HG02642 (cell line): ENCODE results near the gene ASAP2.
A peak's percentile ranks its signal among the peaks of the same experiment; 100 is the strongest.

ENCODE experiments used
- ATAC-seq: cut with Tn5 transposase; IDR thresholded peaks from one replicate; pipeline ENCODE4 v1.9.1; 2021; ENCODE audit warnings: mild to moderate bottlenecking; ENCODE audit not compliant: unreplicated experiment, poor library complexity

The ASAP2 gene

DNA sequence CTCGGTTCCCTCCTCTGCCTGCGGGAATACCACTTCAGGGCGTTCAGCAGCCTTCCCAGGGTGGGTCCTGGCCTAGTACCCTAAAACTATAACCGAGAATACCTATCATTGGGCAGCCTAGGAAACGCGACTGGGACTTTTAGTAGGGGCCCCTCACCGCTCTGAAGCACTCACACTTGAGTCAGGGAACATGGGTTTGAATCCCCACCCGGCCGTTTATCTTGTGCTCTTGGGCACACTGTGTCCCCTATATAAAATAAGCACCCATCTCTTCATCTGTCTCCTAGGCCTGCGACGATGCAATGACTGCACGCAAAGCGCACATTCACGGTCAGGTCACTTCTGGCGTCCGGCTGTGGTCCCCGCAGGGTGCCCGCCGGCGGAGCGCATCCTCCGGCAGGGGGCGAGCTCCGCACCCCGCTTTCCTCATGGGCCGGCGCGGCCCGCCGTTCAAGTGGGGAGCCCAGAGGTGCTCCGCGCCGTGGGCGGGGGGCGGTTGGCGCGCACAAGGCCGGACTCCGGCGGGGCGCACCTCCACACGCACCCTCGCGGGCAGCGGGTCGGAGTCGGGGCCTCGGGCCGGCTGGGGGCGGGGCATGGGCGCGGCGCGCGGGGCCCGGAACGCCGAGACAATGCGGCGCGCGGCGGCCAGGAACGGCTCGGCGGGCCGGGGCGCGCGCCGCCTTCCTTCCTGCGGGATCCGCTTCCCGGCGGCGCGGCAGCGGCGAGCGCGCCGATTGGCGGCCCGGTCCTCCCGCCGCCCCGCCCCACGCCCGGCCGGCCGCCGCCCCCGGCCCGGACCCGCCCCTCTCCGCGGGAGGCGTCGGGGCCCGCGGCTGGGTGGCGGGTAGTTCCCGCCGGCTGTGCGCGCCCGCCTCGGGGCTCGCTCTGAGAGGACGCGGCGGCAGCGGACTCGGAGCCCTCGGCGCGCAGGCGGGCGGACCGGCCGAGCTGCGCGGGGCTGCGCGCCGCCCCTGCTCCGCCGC lies at the start of gene ASAP2:
Gene ASAP2 (plus strand): TSS at position 850 of the 986 bp plus-strand sequence. CDS start 293 bp downstream, outside the sequence.
- ATAC-seq: peak; percentile 62

DNA sequence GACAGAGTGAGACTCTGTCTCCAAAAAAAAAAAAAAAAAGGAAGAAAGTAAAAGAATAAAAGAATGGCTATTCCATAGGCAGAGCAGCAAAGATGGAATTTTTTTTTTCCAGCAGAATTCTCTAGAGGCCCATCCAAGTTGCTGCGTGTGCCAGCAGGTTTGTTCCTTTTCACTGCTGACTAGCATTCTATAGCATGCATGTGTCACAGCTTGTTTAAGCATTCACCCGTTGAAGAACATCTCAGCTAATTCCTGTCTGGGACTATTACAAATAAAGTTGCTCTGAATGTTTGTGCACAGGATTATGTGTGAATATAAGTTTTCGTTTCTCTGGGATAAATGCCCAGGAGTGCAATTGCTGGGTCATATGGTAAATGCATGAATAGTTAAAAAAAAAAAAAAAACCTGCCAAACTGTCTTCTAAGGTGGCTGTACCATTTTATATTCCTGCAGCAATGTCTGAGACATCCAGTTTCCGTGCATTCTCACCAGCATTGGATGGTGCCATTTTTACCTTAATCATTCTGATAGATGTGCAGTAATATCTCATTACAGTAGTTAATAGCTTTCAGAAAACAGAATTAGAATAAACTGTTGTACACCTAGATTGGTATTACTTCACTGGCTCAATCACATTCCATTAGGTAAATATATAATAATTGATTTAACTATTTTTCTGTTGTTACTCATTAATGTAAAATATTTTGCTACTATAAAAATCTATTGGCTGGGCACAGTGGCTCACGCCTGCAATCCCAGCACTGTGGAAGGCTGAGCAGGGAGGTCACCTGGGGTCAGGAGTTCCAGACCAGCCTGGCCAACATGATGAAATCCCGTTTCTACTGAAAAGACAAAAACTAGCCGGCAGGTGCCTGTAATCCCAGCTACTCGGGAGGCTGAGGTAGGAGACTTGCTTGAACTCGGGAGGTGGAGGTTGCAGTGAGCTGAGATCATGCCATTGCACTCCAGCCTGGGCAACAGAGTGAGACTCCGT lies 47.5 kb upstream of the ASAP2 start:
- ATAC-seq: no peak

DNA sequence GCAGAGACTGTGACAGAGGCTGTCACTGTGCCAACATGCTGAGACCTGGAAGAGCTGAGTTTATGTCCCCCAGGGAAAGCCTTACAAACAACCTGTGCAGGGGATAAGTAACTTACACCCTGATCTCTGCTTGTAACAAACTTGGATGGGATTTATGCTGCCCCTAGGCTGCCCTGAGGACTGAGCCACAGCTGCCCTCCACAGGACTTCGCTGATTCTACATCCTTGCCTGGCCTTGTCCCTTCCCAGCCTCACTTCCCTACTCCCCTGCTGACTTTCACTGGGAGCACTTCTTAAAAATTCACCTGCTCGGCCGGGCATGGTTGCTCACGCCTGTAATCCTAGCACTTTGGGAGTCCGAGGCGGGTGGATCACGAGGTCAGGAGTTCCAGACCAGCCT lies 45.9 kb upstream of the ASAP2 start:
- no peak for ATAC-seq

DNA sequence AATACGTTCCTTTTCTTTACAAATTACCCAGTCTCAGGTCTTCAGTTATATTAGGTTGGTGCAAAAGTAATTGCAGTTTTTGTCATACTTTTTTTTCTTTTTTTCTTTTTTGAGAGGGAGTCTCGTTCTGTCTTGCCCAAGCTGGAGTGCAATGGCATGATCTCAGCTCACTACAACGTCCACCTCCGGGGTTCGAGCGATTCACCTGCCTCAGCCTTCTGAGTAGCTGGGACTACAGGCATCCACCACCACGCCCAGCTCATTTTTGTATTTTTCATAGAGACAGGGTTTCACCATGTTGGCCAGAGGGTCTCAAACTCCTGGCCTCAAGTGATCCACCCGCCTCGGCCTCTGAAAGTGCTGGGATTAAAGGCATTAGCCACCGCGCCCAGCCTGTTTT lies 43.8 kb upstream of the ASAP2 start:
- ATAC-seq: no peak

DNA sequence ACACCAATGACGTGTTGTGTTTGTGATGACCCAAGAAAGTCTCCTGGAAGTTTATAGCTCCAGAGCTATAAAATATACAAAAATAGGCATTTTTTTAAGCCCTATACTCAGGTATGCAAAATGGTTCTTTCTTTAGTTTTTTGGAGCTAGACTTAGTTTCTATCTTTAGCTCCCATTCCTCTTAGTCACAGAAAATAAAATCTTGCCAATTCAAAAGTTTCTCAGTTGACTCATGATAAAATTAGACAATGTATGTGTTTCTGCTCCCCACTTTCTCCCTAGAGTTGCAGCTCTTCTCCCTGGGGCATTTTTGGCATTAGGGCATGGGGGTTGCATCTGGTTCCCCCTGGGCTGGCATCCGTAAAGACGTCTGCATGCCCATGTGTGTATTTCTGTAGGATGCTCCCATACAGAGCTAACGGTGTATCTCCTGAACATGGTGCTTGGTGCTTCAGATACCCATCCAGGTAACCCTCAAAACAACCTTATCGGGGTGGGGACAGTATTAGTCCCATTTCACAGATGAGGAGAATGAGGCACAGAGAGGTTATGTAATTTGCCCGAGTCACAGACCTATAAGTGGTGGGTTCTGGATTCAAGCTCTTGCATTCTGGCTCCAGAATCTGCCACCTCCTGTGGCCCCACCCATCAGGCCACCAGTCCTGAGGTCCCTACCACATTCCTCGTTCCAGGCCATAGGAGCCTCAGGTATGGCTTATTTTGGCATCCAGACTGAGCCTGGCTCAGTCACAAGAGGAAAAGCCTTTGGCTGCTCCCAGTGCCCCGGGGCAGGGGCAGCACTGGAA lies 43.1 kb upstream of the ASAP2 start:
- no peak for ATAC-seq

DNA sequence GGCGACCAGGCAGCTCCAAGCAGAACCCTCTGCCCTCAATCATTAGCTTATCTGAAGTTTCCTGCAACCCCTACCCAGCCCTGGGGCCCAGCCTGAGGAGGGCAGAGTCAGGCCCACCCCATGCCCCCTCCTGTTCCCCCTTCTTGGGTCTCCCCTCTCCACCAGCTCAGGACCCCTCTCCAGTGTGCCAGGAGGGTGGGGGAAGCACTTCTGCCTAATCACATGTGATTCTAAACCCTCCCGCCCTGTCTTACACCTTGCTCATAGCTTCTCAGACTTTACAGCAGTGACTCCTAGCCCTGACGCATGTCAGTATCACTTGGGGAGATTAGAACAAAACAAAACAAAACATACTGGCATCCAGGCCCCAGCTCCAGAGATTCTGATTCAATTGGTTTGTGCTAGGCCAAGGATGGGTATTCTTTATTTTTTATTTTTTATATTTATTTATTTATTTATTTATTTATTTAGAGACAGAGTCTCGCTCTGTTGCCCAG lies 42.5 kb upstream of the ASAP2 start:
- ATAC-seq: no peak

DNA sequence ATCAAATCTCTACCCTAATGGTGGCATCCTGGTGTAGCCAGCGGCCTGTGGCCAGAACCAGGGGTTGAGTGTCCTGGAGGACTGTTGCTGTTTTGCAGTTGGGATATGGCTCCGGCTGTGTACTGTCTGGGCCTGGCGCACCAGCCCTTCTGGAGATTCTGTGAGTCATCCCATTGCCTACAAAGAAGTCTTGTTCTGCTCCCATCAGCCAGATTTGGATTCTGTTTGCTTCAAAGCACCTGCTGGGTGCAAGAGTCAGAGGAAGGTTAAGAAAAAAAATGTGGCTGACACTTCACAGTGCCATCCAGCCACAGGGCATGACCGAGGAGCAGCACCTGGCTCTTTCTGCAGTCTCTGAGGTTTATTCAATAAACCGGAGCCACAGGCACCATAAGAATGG lies 41.0 kb upstream of the ASAP2 start:
- ATAC-seq: no peak

DNA sequence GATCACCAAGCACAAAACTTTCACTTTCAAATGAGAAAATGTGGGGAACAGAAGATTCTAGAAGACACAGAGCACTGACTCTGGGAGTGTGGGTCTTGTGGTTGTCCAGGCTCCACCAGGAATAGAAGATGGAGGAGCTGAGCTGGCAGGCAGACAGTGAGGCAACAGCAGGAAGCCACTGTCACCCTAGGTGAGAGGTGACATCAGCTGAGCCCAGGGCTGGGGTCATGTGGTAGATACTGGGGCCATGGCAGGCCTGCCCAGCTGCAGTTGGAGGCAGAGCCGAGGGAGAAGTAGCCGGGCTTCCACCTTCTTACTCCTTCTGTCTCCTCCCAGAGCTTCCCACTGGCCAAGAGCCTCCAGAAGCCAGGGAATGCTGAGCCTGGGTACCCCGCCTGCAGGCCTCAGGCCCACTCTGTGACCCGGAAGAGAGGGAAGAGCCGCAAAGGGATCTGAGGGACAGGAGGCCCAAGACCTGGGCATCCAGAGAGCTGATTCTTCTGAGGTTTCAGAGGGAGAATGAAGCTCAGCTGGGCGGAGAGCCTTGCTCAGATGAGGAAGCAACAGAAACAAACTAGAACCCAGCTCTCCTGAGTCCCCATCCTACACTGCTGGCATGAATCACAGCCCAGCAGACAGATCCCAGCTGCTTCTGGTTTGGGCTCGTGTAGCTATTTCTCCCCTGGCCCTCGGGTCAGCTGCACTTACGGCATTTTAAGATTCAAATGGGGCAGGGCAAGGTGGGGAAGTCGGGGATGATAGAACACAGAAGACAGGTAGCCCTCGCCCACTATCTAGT lies 39.8 kb upstream of the ASAP2 start:
- ATAC-seq: no peak

DNA sequence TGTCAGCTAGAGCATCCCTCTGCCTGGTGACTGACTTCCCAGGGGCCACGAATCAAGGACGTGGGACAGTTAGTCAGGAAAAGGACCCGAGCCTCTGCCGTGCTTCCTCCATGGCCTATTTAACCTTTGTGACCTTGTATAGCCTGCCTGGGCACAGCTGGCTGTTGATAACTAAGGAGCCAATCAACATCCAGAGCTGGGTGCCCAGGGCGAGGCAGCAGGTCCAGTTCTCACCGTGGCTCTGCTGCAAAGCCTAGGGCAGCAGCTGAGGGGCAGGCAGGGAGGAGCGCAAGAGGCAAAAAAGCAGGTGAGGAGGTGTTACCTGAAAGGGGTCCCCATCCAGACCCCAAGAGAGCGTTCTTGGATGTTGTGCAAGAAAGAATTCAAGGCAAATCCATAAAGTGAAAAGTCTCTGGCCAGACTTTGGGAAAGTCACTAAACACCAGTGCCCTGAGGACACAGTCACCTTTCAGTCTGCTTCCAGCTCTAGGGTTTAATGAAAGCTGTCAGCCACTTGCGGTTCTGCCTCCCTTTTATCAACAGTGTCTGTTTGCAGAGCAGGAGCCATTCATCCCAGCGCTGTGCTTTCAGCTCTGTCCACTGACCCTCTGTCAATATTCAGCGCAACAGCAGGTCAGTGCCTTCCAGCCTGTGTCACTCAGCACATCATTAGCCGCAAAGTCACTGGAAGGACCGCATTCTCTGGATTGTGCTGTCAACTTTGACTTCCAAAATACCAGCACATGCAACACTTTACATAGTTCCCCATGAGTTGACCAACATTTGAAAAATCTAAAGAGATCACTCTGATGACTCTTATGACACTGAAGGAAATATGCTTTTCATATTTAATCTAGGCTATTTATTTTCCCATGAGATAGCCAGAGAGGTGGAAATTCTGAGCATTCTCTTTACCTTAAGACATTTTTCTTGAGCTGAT lies 38.6 kb upstream of the ASAP2 start:
- no peak for ATAC-seq

DNA sequence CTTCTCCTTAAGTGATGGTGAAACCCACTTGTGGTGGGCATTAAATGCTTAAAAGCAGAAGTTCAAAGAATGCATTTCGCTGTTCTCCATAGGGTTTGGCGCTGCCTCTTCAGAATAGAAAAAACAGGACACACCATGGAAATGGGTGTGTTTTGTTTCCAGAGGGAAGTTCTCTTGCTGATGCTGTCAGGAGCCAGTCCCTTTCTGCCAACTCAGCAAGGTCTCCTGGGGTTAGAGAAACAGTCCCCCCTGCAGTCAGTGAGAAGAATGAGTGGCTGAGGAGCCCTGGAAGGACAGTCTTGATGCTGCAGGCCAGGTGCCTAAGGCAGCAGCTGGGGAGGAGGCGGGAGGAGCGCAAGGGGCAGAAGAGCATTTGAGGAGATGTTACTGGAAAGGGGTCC lies 37.8 kb upstream of the ASAP2 start:
- ATAC-seq: no peak

DNA sequence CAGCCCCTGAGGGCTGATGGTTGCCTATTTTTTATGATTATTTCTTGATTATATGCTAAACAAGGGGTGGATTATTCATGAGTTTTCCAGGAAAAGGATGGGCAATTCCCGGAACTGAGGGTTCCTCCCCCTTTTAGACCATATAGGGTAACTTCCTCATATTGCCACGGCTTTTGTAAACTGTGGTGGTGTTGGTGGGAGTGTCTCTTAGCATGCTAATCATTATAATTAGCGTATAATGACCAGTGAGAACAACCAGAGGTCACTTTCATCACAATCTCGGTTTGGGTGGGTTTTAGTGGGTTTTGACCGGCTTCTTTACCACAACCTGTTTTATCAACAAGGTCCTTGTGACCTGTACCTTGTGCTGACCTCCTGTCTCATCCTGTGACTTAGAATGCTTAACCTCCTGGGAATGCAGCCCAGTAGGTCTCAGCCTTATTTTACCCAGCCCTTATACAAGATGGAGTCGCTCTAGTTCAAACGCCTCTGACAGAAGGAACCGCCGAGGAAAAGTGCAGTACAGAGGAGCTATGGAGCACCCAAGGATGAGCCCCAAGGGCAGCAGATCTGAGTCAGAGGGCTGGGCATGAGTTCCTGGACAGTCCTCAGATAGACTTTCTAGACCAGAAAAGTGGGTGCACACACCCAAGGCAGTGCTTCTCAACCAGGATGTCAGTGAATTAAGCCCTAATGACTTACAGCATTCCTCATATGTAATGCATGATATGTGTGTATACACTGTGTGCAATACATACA lies 37.1 kb upstream of the ASAP2 start:
- ATAC-seq: no peak

DNA sequence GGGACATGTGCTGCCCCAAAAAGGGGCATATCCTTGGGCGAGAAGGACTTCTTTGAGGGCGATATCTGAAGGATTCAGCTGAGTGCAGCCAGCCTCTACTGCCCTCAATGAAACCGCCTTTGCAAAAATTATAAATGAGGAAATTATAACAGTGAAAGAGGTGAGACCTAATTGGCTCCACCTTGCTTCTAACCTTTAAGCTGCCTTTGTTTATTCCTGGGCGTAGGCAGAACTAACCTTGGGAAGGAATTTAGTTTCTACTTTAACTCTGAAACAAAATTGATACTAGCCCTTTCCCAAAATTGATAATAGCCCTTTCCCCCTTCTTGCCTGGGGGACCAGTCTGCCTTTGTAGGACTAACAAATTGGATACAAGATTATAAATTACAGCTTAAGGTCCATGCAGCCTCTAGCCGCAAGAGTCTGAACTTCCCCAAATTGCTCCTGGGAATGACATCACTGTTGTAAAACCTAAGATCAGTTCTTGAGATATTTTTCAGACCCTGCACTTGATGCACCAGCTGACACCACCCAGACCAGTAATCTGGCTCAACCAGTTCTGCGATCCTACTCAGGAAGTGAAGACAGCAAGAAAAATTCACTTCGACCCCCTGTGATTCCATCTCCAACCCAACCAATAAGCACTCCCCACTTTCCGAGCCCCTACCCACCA lies 36.0 kb upstream of the ASAP2 start:
- ATAC-seq: no peak

DNA sequence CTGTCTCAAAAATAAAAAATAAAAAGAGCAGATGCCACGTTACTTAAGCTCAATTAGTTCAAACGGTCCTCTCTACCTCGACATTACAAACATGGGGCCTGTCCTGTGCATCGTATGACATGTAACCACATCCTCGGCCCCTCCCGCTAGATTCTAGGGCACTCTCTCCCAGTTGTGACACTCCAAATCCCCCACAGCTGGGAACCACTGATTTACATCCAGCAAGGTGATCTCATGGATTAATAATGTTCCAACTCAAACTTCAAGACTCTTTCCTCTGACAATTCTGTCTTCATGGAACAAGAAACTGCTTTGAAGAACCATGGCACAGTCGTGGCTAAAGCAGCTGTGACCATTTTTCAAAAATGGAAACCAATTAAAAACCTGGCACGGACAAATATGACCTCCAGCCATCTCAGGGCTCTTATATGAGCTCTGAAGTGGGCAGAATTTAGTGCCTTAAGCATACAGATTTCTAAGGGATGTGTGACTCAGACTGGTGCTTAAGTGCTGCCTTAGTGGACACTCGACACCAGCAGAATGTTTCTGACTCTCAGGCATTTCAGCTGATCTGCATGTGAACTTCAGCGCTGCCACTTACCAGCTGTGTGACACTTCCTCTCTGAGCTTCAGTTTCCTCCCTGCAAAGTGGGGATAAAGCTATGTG lies 31.7 kb upstream of the ASAP2 start:
- no peak for ATAC-seq

DNA sequence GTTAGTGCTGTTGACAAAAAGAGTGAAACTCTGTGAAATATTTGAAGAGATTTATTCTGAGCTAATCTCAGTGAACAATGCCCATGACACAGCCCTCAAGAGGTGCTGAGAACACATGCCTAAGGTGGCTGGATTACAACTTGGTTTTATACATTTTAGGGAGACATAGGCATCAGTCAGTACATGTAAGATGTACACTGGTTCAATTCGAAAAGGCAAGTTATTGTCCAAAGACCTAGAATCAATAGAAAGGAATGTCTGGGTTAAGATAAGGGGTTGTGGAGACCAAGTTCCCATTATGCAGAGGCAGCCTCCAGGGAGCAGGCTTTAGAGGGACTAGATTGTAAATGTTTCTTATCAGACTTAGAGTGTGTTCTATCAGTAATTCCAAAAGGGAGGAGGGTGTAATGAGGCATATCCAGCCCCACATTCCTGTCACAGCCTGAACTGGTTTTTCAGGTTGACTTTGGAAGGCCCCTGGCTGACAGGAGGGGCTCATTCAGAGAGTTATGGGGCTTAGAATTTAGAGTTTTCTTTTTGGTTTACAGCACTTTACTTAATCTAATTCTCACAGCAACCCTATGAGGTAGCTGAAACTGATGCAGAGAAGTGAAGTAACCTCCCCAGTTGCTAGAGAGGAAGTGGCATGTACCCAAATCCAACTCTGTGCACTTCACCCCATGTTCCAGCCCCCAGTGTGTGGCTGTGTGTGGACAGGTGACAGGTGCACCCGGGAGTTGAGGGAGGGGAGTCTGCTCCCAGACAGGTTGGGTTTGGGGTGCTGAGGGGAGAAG lies 28.3 kb upstream of the ASAP2 start:
- ATAC-seq: peak; percentile 24

DNA sequence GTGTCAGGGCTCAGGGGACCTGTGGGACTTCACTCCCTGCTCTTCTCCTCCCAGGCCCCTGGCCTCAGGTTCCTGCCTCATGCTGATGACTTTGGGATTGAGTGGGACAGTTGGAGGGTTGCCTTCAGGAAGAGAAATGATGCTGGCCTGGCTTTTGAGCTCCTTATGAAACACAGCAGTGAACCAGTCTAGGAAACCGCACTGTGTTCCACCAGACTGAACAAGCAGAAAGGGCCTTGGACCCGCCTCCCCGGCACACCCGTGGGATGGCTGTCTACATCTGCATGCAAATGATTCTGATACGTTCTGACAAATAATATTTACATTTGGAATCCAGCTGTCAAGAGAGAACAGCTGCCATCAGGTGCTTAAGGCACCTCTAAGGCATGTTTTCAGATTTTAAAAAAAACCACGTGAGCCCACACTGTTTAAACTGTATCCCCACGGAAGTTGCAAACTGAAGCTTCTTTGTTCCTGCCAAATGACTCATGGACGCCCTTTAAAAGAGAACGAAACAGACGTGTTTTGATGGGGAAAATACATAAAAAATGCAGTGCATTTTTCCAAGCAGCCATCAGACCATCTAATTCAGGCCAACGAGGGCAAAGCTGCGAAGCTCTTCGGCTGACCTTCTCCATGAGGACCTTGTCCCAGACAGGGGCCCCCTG lies 27.6 kb upstream of the ASAP2 start:
- peak; percentile 43 for ATAC-seq
